ENCODE measurements around the gene PRKCB. TPM values are rescaled to one million over a fixed set of nuclear protein-coding genes. Genes with fewer than 3 reads are reported as not detected.

The PRKCB gene
- polyA plus RNA-seq, 1 donor from 2014 or later, result 27.6 TPM

DNA sequence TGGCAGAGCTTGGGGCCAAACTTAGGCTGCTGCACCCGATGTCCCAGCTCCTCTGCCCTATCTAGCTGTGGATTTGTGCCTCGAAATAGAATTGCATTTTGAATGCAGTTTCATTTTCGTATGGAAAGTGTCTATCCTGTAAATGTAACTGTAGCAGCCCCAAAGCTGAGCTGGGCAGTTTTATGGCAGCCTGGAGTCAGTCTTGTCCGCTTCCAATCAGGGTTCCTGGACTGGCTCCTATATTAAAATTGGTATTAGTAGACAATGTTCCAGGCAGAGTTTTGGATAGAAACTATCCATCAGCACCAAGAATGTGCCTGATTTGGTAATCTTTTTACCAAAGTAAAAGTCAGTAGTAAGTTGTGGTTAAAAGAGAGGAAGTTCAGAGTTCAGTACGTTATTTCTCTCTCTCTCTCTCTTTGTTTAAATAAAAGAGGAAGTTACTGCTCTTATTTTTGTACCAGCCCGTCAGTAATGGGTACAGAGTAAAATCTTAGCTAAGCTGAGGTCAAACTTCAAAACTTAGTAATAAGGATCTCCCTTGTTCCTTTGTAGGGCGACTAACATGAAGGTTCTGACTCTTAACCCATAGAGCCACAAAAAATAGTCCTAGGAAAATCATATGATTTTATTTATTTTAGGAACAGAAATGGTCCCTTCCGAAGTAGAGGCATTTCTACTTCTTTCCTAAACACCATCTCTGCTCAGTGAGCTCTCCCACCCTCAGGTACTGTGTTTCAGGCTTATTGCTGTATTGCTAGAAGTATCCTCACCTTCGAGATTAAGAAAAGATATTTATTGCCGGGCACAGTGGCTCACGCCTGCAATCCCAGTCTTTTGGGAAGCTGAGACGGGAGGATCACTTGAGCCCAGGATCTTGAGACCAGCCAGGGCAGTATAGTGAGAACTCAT lies 28.0 kb downstream of the PRKCB start:
- Histone ChIP-seq H3K9me2 (ENCODE audit: insufficient read depth, low read length) (no peaks in the 10 kb centered on the region), H3K9ac (ENCODE audit: low read length) (no peak overlapping the region), H3K36me3 (ENCODE audit: insufficient read depth, low read length) (no peaks in the 10 kb centered on the region), H3K9me3 (ENCODE audit: low read length) (no peaks in the 10 kb centered on the region), H2AFZ (ENCODE audit: low read depth, low read length) (no peak overlapping the region), H4K20me1 (ENCODE audit: insufficient read depth) (no peaks in the 10 kb centered on the region), H3K27ac (ENCODE audit: low read length) (no peak overlapping the region), H3F3A (ENCODE audit: insufficient read depth, low read length, poor library complexity, severe bottlenecking) (no peaks in the 10 kb centered on the region), H3K27me3 (ENCODE audit: insufficient read depth, low read depth, low read length) (no peaks in the 10 kb centered on the region), H3K79me2 (replicated peaks; ENCODE audit: insufficient read depth, low read length) (no peaks in the 10 kb centered on the region), H3K4me2 (ENCODE audit: low read length) (no peak overlapping the region), H3K4me3 (ENCODE audit: low read length) (no peak overlapping the region)
- TF ChIP-seq EP300 (conservative IDR thresholded peaks at IDR 0.05; ENCODE audit: poor library complexity, severe bottlenecking) (no peak), TAF1 (IDR thresholded peaks at IDR 0.05; ENCODE audit: low read depth) (no peak), RAD21 (conservative IDR thresholded peaks at IDR 0.05) (no peak), MXI1 (conservative IDR thresholded peaks at IDR 0.05; ENCODE audit: poor library complexity, severe bottlenecking) (no peak)

DNA sequence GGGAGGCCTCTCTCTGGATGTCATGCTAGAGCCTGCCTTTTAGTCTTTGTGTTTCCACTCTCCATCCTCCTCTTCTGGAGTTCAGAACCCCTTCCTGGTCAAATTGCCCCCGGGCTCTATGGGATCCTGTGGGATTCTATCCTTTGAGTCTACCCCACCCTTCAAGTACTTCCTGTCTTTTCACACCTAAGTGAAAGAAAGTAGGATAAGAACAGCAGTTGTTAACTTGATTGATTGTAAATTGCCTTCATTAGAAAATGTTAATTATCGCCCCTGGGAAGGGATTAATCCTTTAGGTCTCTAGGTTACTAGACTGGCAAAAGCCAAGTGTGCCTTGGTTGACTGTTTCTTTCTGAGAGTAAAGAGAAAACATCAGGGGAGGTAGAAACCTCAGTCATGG lies 30.1 kb downstream of the PRKCB start:
- Histone ChIP-seq H3F3A (ENCODE audit: insufficient read depth, low read length, poor library complexity, severe bottlenecking) (no peaks in the 10 kb centered on the region), H3K27me3 (ENCODE audit: insufficient read depth, low read depth, low read length) (no peaks in the 10 kb centered on the region), H3K9me3 (ENCODE audit: low read length) (no peaks in the 10 kb centered on the region), H3K4me3 (ENCODE audit: low read length) (no peak overlapping the region), H3K4me2 (ENCODE audit: low read length) (no peak overlapping the region), H3K27ac (ENCODE audit: low read length) (no peak overlapping the region), H3K36me3 (ENCODE audit: insufficient read depth, low read length) (no peaks in the 10 kb centered on the region), H3K79me2 (replicated peaks; ENCODE audit: insufficient read depth, low read length) (no peaks in the 10 kb centered on the region), H3K9me2 (ENCODE audit: insufficient read depth, low read length) (no peaks in the 10 kb centered on the region), H4K20me1 (ENCODE audit: insufficient read depth) (no peaks in the 10 kb centered on the region), H3K9ac (ENCODE audit: low read length) (no peak overlapping the region), H2AFZ (ENCODE audit: low read depth, low read length) (no peak overlapping the region)
- TF ChIP-seq POLR2AphosphoS5 (IDR thresholded peaks at IDR 0.05) (no peak), EP300 (conservative IDR thresholded peaks at IDR 0.05; ENCODE audit: poor library complexity, severe bottlenecking) (no peak)

DNA sequence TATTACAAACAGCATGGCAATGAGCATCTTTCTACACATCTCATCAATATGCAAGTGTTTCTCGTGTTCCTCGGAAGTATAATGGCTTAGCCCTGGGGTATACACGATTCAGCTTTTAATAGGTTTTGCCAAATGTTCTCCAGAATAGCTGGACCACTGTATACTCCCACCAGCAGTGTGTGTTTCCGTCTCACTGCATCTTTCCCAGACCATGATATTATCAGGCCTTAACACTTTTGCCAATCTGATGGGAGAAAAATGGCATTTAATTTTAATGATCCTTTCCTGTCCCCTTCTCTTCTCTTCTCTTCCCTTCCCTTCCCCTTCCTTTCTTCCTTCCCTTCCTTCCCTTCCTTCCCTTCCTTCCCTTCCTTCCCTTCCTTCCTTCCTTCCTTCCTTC lies 30.8 kb downstream of the PRKCB start:
- H3K9me3 ChIP-seq (ENCODE audit: low read length), result no peaks in the 10 kb centered on the region
- no peaks in the 10 kb centered on the region for H4K20me1 ChIP-seq (ENCODE audit: insufficient read depth)
- no peak overlapping the region for H3K4me3 ChIP-seq (ENCODE audit: low read length)
- no peak overlapping the region for H2AFZ ChIP-seq (ENCODE audit: low read depth, low read length)
- H3K27ac ChIP-seq (ENCODE audit: low read length), result no peak overlapping the region
- H3K79me2 ChIP-seq (replicated peaks; ENCODE audit: insufficient read depth, low read length), result no peaks in the 10 kb centered on the region
- H3K9me2 ChIP-seq (ENCODE audit: insufficient read depth, low read length), result no peaks in the 10 kb centered on the region
- no peak overlapping the region for H3K9ac ChIP-seq (ENCODE audit: low read length)
- no peaks in the 10 kb centered on the region for H3K36me3 ChIP-seq (ENCODE audit: insufficient read depth, low read length)
- H3F3A ChIP-seq (ENCODE audit: insufficient read depth, low read length, poor library complexity, severe bottlenecking), result no peaks in the 10 kb centered on the region
- no peaks in the 10 kb centered on the region for H3K27me3 ChIP-seq (ENCODE audit: insufficient read depth, low read depth, low read length)
- no peak overlapping the region for H3K4me2 ChIP-seq (ENCODE audit: low read length)
- TF ChIP-seq SMC3 (conservative IDR thresholded peaks at IDR 0.05; ENCODE audit: poor library complexity) (no peak), EP300 (conservative IDR thresholded peaks at IDR 0.05; ENCODE audit: poor library complexity, severe bottlenecking) (no peak), RAD21 (conservative IDR thresholded peaks at IDR 0.05) (no peak), TAF1 (IDR thresholded peaks at IDR 0.05; ENCODE audit: low read depth) (no peak), EZH2 (IDR thresholded peaks at IDR 0.05; ENCODE audit: borderline replicate concordance, insufficient read depth, low read length, poor library complexity, severe bottlenecking) (no peak), POLR2AphosphoS5 (IDR thresholded peaks at IDR 0.05) (no peak), MXI1 (conservative IDR thresholded peaks at IDR 0.05; ENCODE audit: poor library complexity, severe bottlenecking) (no peak)
- TF ChIP-seq, protein P1, sequence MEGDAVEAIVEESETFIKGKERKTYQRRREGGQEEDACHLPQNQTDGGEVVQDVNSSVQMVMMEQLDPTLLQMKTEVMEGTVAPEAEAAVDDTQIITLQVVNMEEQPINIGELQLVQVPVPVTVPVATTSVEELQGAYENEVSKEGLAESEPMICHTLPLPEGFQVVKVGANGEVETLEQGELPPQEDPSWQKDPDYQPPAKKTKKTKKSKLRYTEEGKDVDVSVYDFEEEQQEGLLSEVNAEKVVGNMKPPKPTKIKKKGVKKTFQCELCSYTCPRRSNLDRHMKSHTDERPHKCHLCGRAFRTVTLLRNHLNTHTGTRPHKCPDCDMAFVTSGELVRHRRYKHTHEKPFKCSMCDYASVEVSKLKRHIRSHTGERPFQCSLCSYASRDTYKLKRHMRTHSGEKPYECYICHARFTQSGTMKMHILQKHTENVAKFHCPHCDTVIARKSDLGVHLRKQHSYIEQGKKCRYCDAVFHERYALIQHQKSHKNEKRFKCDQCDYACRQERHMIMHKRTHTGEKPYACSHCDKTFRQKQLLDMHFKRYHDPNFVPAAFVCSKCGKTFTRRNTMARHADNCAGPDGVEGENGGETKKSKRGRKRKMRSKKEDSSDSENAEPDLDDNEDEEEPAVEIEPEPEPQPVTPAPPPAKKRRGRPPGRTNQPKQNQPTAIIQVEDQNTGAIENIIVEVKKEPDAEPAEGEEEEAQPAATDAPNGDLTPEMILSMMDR (IDR thresholded peaks at IDR 0.05; ENCODE audit: poor library complexity, severe bottlenecking), result no peak
- TF ChIP-seq, protein P2, sequence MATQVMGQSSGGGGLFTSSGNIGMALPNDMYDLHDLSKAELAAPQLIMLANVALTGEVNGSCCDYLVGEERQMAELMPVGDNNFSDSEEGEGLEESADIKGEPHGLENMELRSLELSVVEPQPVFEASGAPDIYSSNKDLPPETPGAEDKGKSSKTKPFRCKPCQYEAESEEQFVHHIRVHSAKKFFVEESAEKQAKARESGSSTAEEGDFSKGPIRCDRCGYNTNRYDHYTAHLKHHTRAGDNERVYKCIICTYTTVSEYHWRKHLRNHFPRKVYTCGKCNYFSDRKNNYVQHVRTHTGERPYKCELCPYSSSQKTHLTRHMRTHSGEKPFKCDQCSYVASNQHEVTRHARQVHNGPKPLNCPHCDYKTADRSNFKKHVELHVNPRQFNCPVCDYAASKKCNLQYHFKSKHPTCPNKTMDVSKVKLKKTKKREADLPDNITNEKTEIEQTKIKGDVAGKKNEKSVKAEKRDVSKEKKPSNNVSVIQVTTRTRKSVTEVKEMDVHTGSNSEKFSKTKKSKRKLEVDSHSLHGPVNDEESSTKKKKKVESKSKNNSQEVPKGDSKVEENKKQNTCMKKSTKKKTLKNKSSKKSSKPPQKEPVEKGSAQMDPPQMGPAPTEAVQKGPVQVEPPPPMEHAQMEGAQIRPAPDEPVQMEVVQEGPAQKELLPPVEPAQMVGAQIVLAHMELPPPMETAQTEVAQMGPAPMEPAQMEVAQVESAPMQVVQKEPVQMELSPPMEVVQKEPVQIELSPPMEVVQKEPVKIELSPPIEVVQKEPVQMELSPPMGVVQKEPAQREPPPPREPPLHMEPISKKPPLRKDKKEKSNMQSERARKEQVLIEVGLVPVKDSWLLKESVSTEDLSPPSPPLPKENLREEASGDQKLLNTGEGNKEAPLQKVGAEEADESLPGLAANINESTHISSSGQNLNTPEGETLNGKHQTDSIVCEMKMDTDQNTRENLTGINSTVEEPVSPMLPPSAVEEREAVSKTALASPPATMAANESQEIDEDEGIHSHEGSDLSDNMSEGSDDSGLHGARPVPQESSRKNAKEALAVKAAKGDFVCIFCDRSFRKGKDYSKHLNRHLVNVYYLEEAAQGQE (IDR thresholded peaks at IDR 0.05; ENCODE audit: borderline replicate concordance), result no peak

Measured in neural cell (in vitro differentiated cells).